ENCODE data around the gene SLC10A7. TPM values are rescaled to one million over a fixed set of nuclear protein-coding genes. Genes with fewer than 3 reads are reported as not detected.

Gene SLC10A7
- total RNA-seq, 1 donor from 2014 or later, result 15.5 TPM

GRCh38 chr4:146329050-146329716, 192.6 kb downstream of the SLC10A7 start:
- Mint-ChIP-seq H3K27me3 (ENCODE audit: low read depth) (peaks cover 24% of the 10 kb centered on the region), H3K36me3 (no peaks in the 10 kb centered on the region), H3K4me1 (no peaks in the 10 kb centered on the region), H3K4me3 (no peak overlapping the region), H3K9me3 (no peaks in the 10 kb centered on the region), H3K27ac (no peak overlapping the region)
- no peak for TF ChIP-seq CTCF (IDR thresholded peaks at IDR 0.05; ENCODE audit: unreplicated experiment)
- no peak for DNase-seq (ENCODE audit: low spot score in 2 of 2, unreplicated experiment in 2 of 2)

DNA sequence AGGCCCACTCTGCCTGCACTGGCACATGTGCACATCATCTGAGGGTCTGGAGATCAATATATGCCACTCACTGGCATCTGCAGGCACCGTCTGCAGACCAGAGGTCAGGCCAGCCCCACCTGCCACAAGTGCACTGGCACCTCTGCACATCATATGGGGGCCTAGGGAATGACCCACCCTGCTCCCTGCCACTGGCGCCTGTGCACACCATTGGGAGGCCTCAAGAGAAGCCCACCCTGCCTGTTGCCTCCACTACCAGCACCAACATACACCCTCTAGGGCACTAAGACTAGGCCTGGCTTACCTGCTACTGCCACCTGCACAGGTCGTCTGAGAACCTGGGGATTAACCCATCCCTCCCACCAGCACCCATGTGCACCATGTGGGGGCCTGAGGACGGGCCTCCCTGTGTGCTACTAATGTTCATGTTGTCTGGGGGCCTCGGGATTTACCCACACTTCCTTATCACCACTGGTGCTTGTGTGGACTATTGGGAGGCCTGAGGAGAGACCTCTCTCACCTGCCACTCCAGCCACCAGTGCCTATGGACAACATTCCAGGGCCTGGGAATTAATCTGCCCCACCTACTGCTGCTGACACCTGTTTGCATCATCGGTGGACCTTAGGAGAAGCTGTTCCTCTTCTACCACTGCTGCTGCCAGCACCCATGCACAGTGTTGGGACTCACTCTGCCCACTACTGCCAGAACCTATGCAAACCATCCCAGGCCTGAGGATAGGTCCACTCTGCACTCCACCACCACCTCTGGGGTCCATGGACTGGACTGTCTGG, 193.7 kb downstream of the SLC10A7 start:
- no peak for DNase-seq (ENCODE audit: low spot score in 2 of 2, unreplicated experiment in 2 of 2)
- Mint-ChIP-seq H3K4me3 (no peak overlapping the region), H3K27me3 (ENCODE audit: low read depth) (peaks cover 24% of the 10 kb centered on the region), H3K27ac (no peak overlapping the region), H3K4me1 (no peaks in the 10 kb centered on the region), H3K9me3 (no peaks in the 10 kb centered on the region), H3K36me3 (no peaks in the 10 kb centered on the region)
- TF ChIP-seq CTCF (IDR thresholded peaks at IDR 0.05; ENCODE audit: unreplicated experiment), result no peak

- no peak for TF ChIP-seq CTCF (IDR thresholded peaks at IDR 0.05; ENCODE audit: unreplicated experiment)
- Mint-ChIP-seq H3K27me3 (ENCODE audit: low read depth) (no peaks in the 10 kb centered on the region), H3K4me1 (no peaks in the 10 kb centered on the region), H3K27ac (no peak overlapping the region), H3K9me3 (no peaks in the 10 kb centered on the region), H3K4me3 (no peak overlapping the region), H3K36me3 (peaks cover 3% of the 10 kb centered on the region)
- no peak for DNase-seq (ENCODE audit: low spot score in 2 of 2, unreplicated experiment in 2 of 2)
These were observed 202.8 kb downstream of the SLC10A7 start for GRCh38 chr4:146318894-146319293.

- Mint-ChIP-seq H3K36me3 (peaks cover 1% of the 10 kb centered on the region), H3K9me3 (no peaks in the 10 kb centered on the region), H3K27ac (no peak overlapping the region), H3K4me3 (no peak overlapping the region), H3K4me1 (no peaks in the 10 kb centered on the region), H3K27me3 (ENCODE audit: low read depth) (no peaks in the 10 kb centered on the region)
- DNase-seq (ENCODE audit: low spot score in 2 of 2, unreplicated experiment in 2 of 2), result no peak
- TF ChIP-seq CTCF (IDR thresholded peaks at IDR 0.05; ENCODE audit: unreplicated experiment), result no peak
These were observed 204.0 kb downstream of the SLC10A7 start for GRCh38 chr4:146317783-146318182.

GRCh38 chr4:146315184-146315583, 206.6 kb downstream of the SLC10A7 start:
- no peaks in the 10 kb centered on the region for H3K36me3 Mint-ChIP-seq
- TF ChIP-seq CTCF (IDR thresholded peaks at IDR 0.05; ENCODE audit: unreplicated experiment), result no peak
- peaks cover 10% of the 10 kb centered on the region for H3K4me1 Mint-ChIP-seq
- H3K27ac Mint-ChIP-seq, result no peak overlapping the region
- no peaks in the 10 kb centered on the region for H3K27me3 Mint-ChIP-seq (ENCODE audit: low read depth)
- H3K4me3 Mint-ChIP-seq, result no peak overlapping the region
- no peak for DNase-seq (ENCODE audit: low spot score in 2 of 2, unreplicated experiment in 2 of 2)
- no peaks in the 10 kb centered on the region for H3K9me3 Mint-ChIP-seq
